ENCODE data around the gene CTIF.

The CTIF gene

DNA sequence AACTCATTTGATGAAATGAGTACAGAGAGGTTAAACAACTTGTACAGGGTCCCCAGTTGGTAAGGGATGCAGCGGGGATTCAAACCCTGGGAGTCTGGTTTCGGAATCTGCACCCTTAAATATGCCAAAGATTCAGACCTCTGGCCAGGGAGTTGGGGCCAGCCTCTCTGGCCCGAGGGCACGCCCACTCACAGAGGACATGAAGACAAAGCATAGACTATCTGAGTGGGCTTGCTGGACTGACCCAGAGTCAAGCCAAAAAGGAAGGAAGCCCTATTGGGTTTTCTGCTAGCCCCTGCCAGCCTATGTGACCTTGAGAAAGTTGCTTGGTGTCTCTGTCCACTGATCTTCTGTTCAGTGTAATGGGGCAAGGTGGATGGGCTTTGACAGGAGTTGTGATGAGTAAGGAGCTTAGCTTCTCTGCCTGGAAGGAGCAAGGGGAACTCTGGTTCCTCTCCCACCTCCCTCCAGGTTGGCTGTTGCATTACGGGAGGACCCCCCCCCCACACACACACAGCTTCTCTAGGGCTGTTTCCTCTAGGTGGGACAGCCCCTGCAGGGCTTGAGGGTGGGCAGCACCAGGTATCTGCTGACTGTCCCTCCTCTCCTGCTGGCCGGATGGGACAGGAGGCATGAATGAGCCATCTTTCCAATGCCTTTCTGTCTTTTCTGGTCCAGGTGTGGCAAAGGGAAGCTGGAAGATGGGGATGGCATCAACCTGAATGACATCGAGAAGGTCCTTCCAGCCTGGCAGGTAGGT lies 131.3 kb downstream of the CTIF start:
- DNase-seq: no peak

DNA sequence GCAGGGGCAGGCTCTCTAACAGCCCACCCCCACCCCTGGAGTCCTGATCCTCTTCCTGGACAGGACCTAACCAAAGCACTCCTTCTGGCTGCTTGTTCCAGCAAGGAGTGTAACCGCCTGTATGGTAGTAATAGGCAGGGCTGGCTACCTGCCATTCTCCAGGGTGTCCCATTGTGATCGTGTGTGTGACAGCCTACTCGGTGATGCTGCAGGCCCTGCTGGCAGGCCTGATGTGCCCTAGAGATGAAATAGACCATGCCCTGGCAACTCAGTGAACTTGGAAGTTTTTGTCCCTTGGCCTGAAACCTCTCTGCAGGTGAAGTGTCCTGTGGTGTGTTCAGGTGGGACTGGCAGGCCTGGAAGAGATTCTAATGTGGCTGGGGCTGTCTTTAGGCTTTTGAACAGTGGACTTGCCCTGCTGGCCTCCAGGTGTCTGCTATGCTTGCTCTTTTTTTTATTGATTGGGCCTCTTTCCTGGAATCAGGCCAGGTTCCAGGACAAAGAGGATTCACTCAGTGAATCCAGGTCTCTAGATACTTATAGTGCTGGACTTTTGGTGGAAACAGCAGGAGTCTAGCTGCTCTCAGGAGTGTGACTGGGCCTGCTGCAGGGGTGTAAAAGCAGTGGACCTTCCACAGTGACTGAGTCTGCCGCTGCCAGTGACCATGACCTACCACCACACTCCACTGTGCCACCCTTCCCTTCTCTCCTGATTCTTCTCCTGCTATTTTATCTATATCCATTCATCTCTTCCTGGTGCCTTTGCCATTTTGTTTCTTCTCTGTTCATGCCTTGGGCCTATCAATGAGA lies 132.1 kb downstream of the CTIF start:
- DNase-seq: no peak

DNA sequence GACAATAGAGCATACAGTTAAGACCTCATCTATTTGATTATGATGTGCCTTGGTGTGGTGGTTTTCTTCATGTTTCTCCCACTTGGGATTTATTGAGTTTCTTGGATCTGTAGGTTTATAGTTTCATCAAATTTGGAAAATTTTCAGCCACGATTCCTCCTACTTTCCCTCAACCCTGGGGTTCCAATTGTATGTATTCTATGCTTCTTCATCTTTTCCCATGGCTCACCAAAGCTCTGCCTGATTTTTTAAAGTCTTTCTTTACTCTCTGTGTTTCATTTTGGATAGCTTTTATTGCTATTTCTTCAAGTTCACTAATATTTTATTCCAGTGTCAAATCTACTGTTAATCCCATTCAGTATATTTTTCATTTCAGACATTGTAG lies 132.7 kb downstream of the CTIF start:
- no peak for DNase-seq

DNA sequence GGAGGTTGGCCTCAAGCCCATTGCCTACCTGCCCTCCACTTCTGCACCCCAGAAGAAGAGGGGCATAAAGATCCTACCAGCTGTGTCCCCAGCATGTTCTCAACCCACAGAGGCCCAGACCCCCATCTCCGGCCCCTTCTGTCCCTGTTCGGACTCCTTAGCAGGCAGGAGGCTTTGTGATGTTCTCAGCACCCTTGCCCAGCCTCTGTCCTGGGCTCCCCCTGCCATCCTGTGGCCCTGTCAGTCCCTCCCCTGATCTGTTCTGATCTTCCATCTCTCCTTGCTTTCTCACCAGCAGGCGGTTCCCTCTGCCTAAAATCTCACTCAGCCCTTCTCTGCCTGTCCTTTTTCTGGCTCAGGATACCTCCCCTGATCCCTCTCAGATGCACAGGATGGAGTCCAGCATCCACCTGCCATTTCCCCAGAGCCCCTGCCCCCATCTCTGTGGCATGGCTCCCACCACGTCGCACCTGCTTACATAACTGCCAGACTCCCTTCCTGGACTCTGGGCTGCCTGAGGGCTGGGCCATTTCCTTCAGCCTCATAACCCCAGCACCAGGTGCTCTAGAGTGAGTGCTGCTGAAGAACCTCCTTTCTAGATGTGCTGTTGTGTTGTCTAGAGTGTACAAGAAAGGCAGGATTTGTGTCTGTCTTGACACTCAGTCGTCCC lies 134.0 kb downstream of the CTIF start:
- no peak for DNase-seq

DNA sequence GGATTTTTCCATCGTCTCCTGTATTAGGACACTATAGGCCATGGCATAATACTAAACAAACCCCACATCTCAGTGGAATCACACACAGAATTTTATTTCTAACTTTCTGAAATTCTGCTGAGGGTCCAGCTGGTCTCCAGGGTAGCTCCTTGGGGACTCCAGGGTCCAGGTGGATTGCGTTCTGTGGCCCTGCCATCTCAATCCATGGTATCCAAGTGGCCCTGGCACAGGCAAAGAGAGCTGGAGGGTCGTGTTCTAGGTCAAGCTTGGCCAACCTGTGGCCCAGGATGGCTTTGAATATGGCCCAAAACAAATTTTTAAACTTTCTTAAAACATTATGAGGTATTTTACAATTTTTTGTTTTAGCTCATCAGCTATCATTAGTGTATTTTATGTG lies 134.6 kb downstream of the CTIF start:
- no peak for DNase-seq

DNA sequence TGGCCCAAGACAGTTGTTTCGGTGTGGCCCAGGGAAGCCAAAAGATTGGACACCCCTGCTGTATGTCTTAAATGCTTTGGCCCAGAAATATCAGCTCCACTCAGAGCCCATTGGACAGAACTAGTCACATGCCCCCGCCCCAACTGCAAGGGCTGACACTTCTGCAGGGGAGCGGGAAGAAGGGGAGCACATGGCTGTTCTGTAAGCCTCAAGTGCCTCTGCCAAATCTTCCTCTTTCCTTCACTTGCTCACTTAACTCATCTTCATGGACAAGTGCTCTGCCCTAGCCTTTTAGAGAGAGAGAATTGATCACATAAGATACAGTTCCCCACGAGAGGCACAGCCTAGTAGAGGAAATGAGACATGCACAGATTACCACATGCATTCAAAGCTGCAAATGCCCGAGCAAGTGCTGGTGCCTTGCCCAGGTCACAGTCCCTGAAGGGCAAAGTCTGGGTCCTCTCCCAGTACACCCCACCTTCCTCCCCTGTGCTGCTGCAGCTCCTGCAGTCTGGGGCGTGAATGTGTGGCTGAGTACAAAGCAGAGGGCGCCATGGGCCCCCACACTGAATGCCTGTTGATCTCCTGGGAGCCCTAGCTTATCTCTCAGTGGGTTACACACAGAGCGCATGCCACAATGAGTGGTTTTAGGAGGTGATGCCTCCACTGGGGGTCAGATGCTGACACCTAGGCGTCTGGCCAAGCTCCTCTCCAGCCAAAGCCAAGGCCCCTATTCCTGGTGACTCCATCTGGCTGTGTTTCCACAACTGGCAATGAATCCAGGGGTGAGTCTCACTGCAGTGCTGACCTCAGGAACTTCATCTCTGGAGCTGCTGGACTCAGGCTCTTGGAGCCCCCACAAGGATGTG lies 135.3 kb downstream of the CTIF start:
- no peak for DNase-seq

DNA sequence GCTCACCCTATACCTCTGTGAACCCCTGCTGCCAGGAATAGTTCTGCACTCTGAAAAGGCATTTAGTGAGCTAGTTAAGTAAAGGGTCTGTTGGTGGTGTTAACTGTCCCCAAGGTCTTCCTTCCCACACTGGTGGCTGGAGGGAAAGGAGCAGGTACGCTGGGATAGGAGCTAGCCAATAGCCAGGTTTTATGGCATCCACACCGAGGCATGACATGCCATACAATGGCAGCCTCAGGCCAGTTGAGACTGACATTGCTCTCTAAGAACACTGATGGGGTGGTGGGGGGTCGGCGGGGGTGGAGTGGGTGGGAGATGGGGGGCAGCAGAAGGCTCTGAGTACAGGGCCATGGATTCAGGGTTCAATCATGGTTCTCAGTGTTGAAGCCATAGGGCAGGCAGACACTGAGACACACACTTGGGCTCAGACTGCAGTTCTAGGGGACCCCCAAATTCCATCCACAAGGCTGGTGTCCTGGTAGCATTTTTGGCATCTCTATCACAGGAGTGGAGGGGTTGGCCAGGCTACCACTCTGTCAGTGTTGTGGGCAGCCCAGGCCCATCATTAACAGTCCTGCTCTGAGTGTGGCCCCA lies 136.0 kb downstream of the CTIF start:
- no peak for DNase-seq

DNA sequence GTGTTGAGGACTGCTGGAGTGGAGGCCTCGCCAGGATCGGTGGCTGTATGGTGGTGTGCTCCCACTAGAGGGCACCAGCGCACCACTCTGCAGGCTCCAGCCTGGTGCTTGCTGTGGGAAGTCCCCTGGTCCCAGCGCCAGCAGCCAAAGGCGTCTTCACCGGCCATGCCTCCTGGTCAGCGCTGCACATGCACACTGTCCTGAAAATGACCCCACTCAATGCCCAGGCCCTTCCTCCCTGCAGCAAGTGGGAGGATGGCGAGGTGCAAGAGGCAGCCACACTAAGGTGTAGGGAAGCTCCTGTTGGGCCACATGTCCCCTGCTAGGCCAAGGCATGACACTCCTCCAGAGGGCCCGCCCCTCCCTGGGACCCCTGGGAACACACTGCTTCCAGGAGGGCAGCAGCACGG lies 136.5 kb downstream of the CTIF start:
- DNase-seq: no peak

DNA sequence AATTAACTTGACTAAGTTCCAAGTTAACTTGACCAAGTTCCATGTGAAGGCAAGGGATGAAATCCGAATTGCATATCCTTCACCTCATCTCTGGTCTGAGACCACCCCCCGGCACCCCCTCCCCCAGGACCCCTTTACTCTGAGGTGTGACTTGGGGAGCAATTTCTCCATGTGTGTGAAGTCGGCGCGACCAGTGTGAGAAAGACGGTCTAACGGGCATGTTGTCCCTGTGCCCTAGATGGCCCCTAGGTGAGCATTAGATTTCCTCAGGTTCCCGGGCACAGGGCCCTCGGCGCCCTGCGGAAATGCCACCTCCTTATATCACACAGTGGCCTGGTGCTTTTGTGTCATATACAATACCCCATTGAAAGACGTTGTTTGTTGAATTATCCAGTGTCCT lies 137.1 kb downstream of the CTIF start:
- DNase-seq: no peak

DNA sequence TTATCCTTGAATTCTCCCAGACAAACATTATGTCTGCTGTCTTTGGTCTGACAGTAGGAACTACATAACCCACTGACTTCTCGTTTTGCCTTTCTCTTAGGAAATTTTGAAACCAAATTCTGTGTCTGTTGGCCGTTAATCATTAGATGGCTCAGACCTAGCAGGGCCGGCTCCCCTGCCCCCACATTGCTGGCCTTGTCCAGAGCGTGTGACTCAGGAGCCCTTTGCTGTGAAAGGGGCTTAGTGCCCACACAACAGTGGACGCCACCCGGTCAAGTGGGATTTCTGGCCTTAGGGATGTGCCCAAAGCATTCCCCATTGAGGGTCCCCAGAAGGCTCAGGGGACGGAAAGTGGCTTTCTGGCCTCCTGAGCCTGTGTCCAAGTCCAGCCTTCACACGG lies 137.5 kb downstream of the CTIF start:
- no peak for DNase-seq

DNA sequence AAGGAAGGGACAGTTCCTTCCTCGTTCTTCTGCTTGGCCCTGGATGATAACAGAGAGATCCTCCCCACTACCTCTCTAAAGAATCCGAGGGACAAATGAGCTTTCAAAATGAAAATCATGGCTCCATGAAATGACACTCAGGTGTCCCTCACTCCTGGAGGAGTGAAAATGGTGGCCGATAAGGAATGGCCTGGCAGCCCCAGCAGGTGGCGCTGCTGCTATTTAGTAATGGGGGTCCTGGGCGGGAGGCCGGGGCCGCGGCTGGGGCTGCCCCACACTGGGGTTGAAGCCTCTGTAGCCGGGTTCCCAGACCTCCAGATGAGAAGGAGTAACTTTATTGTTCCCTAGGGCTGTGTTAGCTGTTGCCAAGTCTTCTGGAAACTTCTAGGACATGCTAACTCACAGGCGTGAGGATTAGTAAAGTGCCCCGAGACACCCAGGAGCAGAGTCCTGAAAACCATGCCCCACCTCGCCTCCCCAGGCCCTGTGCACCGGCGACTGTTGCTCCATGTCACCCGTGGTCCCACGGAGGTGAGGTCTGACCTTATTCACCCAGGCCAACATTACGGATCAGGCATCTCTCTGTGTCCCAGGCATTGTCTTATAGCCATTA lies 138.0 kb downstream of the CTIF start:
- no peak for DNase-seq

DNA sequence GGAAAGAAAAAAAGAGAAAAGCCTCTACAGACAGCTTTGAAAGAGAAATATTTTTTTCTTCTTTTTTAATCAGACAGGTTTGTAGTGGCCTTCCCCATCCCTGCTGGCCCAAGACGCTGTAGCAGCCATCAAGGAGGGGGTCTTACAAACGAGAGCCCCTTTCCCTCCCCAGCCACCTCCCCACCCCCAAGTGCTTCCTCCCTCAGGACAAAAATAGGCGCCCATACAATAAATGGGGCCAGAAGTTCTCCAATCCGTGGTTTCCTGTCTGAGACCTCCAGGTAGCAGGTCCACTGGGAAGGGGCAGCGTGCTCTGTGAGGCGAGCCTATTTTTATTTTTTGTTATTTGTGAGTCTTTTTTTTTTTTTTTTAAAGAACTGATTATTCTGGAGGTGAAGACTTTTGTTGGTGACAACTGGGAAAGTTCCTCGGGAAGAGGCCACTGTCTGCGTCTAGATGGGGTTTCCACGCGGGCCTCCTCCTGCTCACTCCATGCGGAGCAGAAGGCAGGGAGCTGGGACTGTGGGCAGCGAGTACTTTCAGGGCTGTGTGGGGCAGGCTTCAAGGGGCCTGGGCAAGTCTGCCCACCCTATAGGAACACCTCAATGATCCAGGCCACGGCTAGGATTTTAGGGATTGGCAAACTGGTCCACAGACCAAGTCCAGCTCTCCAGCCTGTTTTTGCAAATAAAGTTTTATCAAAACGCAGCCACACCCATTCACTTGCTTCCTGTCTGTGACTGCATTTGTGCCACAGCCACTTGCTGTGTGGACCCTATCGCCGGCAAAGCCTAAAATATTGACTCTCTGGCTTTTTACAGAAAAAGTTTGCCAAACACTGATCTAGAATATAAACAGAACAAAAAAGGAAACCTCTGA lies 139.6 kb downstream of the CTIF start:
- DNase-seq: no peak

DNA sequence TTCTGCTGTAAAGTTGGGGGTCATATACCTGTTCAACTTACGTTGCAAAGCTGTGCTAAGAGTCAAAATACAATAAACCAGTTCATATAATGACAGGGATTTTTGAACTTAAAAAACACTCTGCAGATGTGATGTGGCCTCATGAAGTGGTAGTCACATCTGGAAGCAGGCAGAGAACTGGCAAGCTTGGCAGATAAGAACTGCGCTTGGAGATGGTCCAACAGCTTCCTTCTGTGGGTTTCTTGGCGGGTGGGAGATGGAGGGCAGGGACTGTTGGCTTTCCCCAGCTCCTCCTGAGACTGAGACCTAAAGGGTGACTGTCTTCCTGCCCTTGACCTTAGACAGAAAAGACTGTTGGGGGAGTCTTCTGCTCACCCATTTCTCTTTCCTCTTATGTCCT lies 140.4 kb downstream of the CTIF start:
- no peak for DNase-seq

DNA sequence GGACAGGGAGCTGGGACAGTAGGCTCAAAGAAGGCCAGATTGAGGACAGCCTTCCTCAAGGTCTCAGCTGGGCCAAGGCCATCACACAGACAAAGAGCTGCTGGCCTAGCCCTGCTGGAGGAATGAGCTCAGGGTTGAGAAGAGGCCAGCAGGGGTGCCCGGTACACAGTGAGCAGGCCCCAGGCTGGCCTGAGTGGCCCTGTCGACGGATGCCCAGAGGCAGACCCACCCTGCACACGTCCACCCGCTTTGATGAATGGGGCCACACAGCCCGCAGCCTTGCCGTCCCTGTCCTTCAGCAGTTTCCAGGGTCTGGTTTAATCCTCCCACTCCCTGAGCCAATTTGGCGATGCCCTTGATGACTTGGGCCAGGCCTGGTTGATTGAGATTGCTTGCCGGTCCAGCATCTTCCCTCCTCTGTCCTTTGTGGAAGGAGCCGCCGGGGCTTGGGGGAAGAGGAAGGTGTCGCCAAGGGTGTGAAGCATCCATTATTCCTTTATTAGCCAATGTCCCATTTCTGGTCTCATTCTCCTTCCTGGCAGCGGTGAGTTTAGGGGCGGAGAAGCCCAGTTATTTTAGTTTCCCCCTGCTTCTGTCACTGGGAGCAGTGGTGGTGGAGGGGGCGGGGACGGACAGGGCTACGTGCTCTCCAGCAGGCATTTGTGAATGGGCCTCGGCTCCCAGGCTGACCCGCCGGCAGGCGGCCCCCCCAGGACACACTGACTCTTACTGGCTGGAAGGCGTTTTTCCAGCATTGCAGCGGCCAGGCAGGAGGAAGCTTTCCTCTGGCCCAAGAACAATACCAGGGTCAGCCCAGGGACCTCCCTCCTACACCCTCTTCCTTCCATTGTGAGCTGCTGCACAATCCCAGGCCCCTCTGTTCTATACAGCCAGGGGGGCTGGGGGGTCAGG lies 141.8 kb downstream of the CTIF start:
- no peak for DNase-seq

DNA sequence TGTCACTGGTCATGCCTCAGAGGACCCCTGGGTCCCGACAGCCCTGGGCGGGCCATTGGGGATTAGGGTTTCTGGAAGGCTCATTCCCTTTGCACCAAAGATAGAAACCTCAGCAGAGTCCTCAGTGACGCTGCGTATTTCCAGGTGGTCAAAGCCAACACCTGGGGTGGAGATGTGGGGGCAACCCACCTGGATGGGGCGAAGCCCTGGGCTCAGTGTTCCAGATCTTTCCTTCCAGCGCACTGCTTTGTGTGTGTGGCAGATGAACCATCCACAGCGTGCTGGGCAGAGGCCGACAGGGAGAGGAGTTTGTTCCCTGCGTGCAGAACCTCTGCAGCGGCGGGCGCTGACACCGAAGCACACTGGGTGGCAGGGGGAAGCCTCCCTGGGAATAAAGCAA lies 143.9 kb downstream of the CTIF start:
- no peak for DNase-seq

DNA sequence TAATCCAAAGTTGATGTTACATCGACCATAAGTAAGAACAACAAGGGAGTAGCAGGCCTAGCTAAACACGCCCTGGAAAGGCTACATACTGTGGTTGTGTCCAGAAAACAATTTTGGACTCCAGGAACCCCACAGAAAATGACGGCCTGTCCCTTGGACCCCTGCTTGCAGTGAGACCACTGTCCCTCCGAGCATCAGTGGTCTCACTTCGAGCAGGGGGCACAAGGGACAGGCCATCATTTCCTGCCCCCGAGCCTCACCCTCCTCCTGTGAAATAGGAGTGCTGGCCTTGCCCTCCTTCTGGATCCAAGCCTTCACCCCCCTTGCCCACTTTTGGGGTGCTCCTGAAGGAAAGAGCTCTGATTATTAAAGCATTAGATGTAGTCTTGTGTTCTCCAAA lies 144.4 kb downstream of the CTIF start:
- DNase-seq: no peak

DNA sequence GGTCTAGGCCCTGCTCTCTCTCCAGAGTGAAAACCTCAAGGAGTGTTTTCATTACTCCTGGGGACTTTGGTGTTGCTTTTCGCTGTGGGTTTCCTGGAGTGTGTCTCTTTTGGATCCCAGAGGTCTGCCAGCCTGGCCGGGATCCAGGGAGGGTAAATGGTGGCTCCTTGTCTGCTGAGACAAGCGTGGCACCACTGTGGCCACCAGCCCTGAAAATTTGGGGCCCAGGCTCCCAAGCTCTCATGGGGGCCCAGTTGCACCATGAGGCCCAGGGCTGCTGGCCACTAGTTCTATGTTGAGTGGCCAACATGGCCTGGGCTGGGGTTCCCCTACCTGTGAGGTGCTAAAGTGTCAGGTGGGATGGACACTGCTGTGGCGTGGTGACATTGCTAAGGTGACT lies 144.8 kb downstream of the CTIF start:
- DNase-seq: no peak

DNA sequence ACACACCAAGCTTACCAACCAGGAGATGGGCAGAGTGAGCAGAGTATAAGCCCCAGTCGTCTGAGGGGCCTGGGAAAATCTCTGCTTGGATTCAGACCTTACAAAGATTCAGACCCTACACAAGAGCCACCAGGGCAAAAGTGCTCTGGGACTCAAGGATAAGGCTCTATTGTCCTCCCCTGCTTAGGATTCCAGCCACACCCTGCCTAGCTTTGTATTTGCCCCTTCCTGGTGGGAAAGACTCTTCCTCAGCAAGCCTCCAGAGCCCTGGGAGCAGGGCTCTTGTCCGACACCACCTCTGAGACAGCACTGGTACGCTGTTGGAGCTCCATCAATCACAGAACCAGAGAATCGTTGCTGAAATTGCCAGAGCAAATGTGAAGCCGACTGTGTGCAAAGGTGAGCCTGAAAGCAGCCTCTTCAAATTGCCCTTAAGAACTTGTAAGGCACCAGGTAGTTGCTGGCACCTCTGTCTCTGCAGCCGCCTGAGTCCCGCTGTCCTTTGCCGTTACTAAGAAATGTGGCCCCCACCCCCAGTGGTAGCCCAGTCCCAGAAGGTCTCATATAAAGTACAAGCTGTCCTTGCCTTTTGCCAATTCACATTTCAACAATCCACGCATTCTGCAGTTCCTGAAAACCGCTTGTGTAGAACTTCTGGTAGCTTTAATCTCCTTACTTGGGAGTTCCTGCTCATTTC lies 148.7 kb downstream of the CTIF start:
- DNase-seq: no peak

DNA sequence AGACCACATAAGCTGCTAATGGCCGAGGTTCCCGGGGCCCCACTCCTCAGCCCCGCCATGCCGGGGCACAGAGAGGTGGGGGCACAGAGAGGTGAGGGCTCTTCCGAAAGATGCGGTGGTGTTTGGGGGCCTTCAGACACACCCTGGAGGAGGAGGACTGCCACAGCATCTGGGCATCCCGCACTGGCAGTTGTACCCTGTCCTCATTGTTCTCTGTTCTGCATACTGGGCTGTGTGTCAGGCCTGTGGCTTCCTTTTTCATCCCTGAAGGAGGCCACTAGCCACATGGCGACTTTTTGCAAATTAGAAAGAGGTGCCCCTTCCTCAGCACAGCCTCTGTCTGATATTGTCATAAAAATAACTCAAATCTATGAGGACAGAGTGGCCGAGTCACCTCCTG lies 150.1 kb downstream of the CTIF start:
- no peak for DNase-seq

Measured in SIG-M5 (cell line).